M059J (cell line): Measurements from ENCODE around the gene STUB1. TPM values are rescaled to one million over a fixed set of nuclear protein-coding genes. Genes with fewer than 3 reads are reported as not detected.

Source experiments
- DNase-seq: peaks from one replicate; pipeline ENCODE4 v3.0.0-alpha.2; 2012; ENCODE audit warnings: low read depth
- total RNA-seq: library from RNA; depleted of rRNA; stranded (reverse); fragments of >200 nt; shearing (Covaris generic); gene quantifications from 2 replicates; pipeline ENCODE4 v1.2.3, GENCODE V29; 2014

The STUB1 gene
- total RNA-seq, 1 experiment from 2014 or later = 153 TPM

GRCh38 chr16:711548-712320 lies 31.5 kb downstream of the STUB1 start:
- DNase-seq = peak; percentile 66

GRCh38 chr16:712740-713250 lies 32.6 kb downstream of the STUB1 start:
- peak; percentile 99 for DNase-seq

GRCh38 chr16:714079-714478 lies 33.9 kb downstream of the STUB1 start:
- peak; percentile 87 for DNase-seq

- peak; percentile 87 for DNase-seq
Measured at GRCh38 chr16:714558-715476, 34.6 kb downstream of the STUB1 start, which contains the start of gene METRN. TSS of gene METRN (plus strand) at chr16:715118. CDS start at chr16:715290, 172 bp downstream.

GRCh38 chr16:715477-716199 lies 35.4 kb downstream of the STUB1 start:
- no peak for DNase-seq

GRCh38 chr16:716200-716568 lies 36.0 kb downstream of the STUB1 start:
- DNase-seq = peak; percentile 87

GRCh38 chr16:716768-717325 lies 36.6 kb downstream of the STUB1 start:
- DNase-seq = no peak

GRCh38 chr16:717450-718245 lies 37.4 kb downstream of the STUB1 start:
- no peak for DNase-seq

GRCh38 chr16:718389-718788 lies 38.2 kb downstream of the STUB1 start:
- DNase-seq = no peak

GRCh38 chr16:718922-719321 lies 38.7 kb downstream of the STUB1 start:
- DNase-seq = no peak

GRCh38 chr16:719815-720446 lies 39.7 kb downstream of the STUB1 start:
- peak; percentile 66 for DNase-seq

- peak; percentile 83 for DNase-seq
Measured at GRCh38 chr16:720447-720989, 40.3 kb downstream of the STUB1 start.

- peak; percentile 72 for DNase-seq
Measured at GRCh38 chr16:720990-721764, 41.0 kb downstream of the STUB1 start, which contains the start of gene ANTKMT. TSS of gene ANTKMT (plus strand) at chr16:721146. CDS start at chr16:721275, 129 bp downstream.

- DNase-seq = no peak
Measured at GRCh38 chr16:721765-722540, 41.7 kb downstream of the STUB1 start.

GRCh38 chr16:722835-723633 lies 42.8 kb downstream of the STUB1 start:
- DNase-seq = no peak

- no peak for DNase-seq
Measured at GRCh38 chr16:723695-724094, 43.5 kb downstream of the STUB1 start.
